Fibroblast of the aortic adventitia (primary cell): Measurements from ENCODE around the gene CFTR. TPM values are rescaled to one million over a fixed set of nuclear protein-coding genes. Genes with fewer than 3 reads are reported as not detected.
A peak's percentile ranks its signal among the peaks of the same experiment; 100 is the strongest.
"Not testable (repeated sequence)": the region's sequence is repeated elsewhere in the genome, so short reads cannot be mapped to it uniquely, and the experiment has no call there.

ENCODE experiments used
- DNase-seq: peaks from one replicate; pipeline ENCODE4 v3.0.0-alpha.2; 2010; ENCODE audit warnings: low read depth
- H3K4me3 ChIP-seq: 2 replicates; pipeline ENCODE4 v1.5.1; 2011; ENCODE audit warnings: low read depth, mild to moderate bottlenecking, control low read depth, low read length, moderate library complexity
- total RNA-seq: library from RNA; depleted of rRNA; stranded (reverse); fragments of >200 nt; gene quantifications from 2 replicates; pipeline ENCODE4 v1.2.3, GENCODE V29; 2012; ENCODE audit warnings: low replicate concordance
- TF ChIP-seq, protein P1 (sequence below): IDR thresholded peaks from 2 replicates; pipeline ENCODE4 v1.5.1; 2011; ENCODE audit warnings: mild to moderate bottlenecking, low read length, control low read depth, inconsistent platforms; ENCODE audit not compliant: insufficient read depth

CFTR gene
- total RNA-seq, 1 donor, result 0.09 TPM

GRCh38 chr7:117458977-117459583 lies 20.7 kb upstream of the CFTR start:
- H3K4me3 ChIP-seq, result no peak overlapping the region
- TF ChIP-seq, protein P1, sequence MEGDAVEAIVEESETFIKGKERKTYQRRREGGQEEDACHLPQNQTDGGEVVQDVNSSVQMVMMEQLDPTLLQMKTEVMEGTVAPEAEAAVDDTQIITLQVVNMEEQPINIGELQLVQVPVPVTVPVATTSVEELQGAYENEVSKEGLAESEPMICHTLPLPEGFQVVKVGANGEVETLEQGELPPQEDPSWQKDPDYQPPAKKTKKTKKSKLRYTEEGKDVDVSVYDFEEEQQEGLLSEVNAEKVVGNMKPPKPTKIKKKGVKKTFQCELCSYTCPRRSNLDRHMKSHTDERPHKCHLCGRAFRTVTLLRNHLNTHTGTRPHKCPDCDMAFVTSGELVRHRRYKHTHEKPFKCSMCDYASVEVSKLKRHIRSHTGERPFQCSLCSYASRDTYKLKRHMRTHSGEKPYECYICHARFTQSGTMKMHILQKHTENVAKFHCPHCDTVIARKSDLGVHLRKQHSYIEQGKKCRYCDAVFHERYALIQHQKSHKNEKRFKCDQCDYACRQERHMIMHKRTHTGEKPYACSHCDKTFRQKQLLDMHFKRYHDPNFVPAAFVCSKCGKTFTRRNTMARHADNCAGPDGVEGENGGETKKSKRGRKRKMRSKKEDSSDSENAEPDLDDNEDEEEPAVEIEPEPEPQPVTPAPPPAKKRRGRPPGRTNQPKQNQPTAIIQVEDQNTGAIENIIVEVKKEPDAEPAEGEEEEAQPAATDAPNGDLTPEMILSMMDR, result peak; percentile 64
- peak; percentile 59 for DNase-seq

GRCh38 chr7:117459735-117460134 lies 20.1 kb upstream of the CFTR start:
- H3K4me3 ChIP-seq, result no peak overlapping the region
- TF ChIP-seq, protein P1, result no peak
- no peak for DNase-seq

- H3K4me3 ChIP-seq, DNase-seq: not testable (repeated sequence)
Measured at GRCh38 chr7:117460815-117461214, 19.0 kb upstream of the CFTR start.

GRCh38 chr7:117468174-117468573 lies 11.7 kb upstream of the CFTR start:
- no peak for DNase-seq
- no peak overlapping the region for H3K4me3 ChIP-seq
- TF ChIP-seq, protein P1, result no peak

DNA sequence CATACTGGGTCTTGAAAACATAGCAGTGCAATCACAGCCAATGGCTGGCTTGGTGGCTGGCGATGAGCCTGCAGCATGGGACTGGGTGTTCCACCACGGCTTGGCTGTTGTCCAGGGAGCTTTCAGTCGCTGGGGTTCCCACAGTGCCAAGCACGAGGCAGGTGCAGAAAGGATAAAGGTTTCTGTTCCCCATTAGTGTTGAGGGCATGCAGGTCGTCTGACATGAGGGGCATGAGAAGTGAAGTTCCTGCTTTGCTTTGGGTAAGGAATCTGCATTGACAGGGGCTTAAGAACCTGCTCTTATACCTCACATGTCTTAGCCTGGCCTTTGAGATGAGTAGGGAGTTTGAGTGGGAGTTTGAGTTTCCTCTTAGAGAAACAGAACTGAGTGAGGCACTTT lies 9.0 kb upstream of the CFTR start:
- DNase-seq, result no peak
- H3K4me3 ChIP-seq, result no peak overlapping the region
- TF ChIP-seq, protein P1, result no peak

- DNase-seq, result no peak
- H3K4me3 ChIP-seq, result no peak overlapping the region
- TF ChIP-seq, protein P1, result no peak
Measured at GRCh38 chr7:117472335-117472734, 7.5 kb upstream of the CFTR start.

DNA sequence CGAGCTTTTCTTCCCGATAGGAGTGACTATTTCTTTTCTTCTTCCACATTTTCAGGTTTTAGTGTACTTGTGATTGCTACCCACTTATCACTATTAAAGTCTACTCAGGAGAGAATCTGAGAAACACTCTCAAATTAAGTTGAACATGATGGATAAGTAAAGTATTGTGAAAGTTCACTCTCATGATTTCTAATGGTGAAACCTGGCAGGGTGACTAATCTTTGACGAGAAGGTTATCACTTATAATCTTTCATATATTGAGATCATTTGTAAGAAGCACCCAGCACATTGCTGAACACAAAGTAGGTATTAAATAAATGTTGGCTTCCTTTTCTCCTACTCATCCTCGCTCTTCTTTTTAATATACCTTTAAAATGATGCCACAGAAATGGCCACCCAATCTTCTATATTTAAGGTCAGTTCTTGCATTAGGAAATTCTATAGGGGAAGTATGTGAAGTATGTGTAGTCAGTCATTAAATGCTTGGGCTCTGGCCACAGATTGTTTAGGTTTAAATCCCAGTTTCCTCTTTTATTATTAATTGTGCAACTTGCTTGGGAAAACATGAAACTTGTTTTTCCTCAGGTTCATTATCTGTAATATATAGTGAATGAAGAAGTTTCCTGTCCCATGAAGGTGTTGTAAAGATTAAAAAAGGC lies 3.1 kb upstream of the CFTR start:
- TF ChIP-seq, protein P1, result no peak
- H3K4me3 ChIP-seq, result no peak overlapping the region
- DNase-seq, result no peak
